GM21619 (cell line): ENCODE results near the gene ST6GALNAC2.
"Not testable (repeated sequence)": the region's sequence is repeated elsewhere in the genome, so short reads cannot be mapped to it uniquely, and the experiment has no call there.

Experiments used
- ATAC-seq: cut with Tn5 transposase; IDR thresholded peaks from one replicate; pipeline ENCODE4 v1.9.1; 2021; ENCODE audit not compliant: unreplicated experiment

The ST6GALNAC2 gene

DNA sequence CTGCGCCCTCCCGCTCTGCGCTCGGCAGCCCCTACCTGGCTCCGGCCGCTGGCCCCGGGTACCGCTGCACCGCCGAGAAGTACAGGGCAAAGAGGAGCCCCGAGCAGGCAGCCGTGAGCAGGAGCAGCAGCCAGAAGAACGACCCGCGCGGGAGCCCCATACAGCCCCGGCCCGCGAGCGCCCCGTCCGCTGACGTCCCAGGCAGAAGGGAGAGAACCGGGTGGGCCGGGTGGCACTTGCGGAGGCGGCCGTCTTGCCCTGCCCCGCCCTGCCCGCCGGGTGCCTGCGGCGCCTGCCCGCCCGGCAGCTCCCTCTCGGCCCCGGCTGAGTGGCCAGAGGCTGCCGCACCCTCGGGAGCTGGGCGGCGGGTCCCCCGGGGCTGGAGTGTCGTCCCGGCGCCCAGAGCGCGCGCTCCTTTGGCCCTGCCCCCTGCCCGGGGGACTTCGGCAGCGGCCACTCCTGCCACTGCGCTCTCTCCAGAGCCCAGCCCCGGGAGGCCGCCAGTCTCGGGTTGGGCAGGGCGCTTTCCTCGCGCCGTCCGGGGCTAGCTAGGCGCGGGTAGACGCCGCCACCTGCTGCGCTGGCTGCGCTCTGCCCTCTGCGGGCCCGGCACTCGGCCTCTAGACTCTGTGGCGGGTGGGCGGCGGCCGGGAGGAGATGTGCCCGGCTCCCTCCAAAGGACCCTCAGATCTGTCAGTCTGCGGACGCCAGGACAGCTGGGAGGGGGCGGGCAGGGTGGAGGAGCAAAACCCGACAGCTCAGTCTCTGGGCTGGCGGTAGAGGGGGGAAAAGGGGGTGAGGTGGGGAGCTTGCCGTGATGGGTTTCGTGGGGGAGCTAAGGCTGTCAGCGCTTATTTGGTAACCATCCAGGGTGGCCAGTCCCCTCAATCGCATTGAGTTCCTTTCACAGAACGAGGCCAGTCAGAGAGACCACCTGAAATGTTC lies at the start of gene ST6GALNAC2:
ST6GALNAC2 (minus strand) TSS at position 212 of the 945 bp plus-strand sequence; CDS start at position 160, 52 bp downstream.
- ATAC-seq, result no peak

GRCh38 chr17:76635039-76635438 lies 49.4 kb upstream of the ST6GALNAC2 start:
- ATAC-seq, result no peak

DNA sequence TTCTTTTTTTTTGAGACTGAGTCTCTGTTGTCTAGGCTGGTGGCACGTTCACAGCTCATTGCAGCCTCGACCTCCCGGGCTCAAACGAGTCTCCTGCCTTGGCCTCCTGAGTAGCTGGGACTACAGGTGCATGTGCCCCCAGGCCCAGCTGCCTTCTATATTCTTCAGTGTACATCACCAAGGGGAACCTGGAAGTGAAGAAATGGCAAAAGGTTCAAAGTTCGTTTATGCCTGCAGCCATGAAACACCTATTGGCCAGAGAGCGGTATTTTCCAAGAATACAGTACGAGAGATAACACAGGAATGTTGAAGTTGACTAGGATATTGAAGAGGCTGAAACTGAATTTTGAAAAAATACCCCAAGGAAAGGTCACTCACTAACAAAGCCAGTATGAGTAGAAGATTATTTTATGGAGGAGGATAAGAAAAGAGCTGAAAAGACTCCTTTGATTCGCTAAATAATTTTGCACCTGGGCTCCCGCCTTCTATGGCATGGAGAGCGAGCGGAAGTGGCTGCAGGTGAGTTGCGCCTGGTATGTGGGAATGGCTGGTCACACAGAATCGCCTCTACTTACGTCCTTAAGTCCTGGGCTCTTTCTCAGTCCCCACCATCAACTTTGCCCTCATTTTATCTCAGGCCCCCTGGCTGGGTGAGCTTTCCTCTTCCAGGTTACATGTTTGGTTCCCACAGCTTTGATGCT lies 48.1 kb upstream of the ST6GALNAC2 start:
- no peak for ATAC-seq

GRCh38 chr17:76631821-76632565 lies 46.3 kb upstream of the ST6GALNAC2 start:
- ATAC-seq, result no peak

GRCh38 chr17:76630151-76630550 lies 44.5 kb upstream of the ST6GALNAC2 start:
- ATAC-seq, result no peak

DNA sequence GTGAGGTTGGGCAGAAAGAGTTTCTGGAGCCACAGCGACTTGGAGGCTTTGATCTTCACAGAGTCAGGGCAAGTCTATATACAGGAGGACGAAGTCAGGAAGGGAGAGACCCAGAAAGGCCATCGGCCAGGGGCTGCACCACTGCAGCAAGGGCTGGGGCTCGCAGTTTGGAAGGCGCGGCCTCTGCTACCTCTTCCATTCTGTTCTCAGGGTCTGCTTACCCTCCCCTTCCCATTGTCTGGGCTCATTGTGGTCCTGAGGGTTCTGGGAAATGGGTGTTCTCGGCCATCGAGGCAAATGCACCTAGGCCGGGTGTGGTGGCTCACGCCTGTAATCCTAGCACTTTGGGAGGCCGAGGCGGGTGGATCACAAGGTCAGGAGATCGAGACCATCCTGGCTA lies 41.9 kb upstream of the ST6GALNAC2 start:
- ATAC-seq, result no peak

GRCh38 chr17:76626442-76626841 lies 40.8 kb upstream of the ST6GALNAC2 start:
- ATAC-seq, result no peak

DNA sequence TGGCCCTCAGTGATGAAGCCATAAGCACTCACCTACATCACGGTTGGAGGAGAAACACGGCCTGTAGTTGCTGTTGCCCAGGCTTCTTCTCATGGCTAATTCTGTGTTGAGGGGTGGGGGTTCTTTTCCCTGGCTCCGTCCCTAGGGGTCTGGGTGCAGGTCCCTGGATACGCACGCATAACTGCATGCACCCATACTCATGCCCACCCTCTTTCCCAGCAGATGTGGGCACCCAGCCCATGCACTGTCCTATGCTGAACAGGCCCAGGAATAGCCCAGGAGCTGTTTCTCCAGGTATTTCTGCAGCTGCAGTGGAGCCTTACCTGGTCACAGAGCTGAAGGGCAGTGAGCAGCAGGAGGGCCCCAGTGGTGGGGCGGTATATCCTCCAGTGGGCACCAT lies 39.8 kb upstream of the ST6GALNAC2 start:
- ATAC-seq, result no peak

DNA sequence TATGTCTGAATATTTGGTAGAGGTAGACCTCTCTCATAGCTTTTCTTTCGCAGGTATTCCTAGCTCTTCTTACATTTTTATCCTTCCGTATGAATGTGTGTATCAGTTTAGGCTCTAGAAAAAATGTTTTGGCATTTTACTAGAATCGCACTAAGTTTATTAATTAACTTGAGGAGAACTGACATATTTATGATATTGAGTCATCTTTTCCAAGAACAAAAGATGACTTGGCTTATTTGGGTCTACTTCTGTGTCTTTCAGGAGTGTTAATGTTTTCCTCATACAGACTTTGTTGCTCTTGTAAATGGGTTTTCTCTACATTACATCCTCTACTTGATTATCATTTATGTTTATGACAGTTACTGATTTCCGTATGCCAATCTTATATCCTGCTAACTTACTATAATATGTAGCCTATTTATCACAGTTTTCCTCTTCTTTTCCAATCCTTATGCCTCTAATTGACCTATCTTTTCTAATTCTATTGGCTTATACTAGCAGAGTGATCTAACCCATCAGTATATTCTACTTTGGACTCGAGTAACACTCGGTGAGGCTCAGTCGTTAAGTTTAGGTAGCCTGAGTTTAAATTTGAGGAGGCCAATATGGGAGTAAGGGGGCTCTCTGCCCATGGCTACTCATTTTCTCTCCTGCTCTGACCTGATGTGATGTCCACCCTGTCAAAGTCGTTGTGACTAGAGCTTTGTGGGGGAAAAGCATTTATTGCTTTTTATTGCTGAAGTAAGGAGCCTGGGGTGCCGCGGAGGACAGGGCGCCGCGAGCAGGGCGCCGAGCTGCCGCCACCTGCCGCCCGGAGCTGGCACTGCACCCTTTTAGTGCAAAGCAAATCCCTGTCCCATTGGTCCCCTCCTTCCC lies 37.8 kb upstream of the ST6GALNAC2 start:
- ATAC-seq, result no peak

- ATAC-seq, result no peak
Observed at GRCh38 chr17:76617838-76618237, 32.2 kb upstream of the ST6GALNAC2 start.

DNA sequence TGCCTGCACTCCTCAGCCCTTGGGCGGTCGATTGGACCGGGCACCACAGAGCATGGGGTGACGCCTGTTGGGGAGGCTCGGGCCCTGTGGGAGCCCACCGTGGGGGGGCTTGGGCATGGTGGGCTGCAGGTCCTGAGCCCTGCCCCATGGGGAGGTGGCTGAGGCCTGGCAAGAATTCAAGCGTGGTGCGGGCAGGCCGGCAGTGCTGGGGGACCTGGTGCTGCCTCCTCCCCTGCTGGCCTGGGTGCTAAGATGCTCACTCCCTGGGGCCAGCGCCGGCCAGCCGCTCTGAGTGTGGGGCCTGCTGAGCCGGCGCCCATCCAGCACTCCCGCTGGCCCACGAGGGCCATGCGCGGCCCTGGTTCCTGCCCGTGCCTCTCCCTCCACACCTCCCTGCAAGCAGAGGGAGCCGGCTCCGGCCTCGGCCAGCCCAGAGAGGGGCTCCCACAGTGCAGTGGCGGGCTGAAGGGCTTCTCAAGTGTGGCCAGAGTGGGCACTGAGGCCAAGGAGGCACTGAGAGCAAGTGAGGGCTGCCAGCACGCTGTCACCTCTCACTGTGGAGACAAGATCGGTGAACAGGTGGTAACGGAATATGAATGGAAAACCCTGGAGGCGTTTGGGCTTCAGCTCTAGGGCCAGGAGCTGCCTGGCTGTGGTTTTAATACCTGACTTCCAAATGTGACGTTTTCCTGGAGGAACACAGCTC lies 29.4 kb upstream of the ST6GALNAC2 start:
- ATAC-seq, result no peak

DNA sequence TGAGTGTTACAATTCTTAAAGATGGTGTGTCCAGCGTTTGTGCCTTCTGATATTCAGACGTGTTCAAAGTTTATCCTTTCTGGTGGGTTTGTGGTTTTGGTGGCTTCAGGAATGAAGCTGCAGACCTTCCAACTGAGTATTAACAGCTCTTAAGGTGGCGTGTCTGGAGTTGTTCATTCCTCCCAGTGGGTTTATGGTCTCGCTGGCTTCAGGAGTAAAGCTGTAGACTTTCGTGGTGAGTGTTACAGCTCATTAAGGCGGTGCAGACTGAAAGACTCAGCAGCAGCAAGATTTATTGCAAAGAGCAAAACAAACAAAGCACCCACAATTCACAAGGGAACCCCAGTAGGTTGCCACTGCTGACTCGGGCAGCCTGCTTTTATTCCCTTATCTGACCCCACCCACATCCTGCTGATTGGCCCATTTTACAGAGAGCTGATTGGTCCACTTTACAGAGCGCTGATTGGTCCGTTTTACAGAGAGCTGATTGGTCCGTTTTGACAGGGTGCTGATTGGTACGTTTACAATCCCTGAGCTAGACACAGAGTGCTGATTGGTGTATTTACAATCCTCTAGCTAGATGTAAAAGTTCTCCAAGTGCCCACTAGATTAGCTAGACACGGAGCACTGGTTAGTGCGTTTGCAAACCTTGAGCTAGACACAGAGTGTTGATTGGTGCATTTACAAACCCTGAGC lies 28.6 kb upstream of the ST6GALNAC2 start:
- not testable (repeated sequence) for ATAC-seq

DNA sequence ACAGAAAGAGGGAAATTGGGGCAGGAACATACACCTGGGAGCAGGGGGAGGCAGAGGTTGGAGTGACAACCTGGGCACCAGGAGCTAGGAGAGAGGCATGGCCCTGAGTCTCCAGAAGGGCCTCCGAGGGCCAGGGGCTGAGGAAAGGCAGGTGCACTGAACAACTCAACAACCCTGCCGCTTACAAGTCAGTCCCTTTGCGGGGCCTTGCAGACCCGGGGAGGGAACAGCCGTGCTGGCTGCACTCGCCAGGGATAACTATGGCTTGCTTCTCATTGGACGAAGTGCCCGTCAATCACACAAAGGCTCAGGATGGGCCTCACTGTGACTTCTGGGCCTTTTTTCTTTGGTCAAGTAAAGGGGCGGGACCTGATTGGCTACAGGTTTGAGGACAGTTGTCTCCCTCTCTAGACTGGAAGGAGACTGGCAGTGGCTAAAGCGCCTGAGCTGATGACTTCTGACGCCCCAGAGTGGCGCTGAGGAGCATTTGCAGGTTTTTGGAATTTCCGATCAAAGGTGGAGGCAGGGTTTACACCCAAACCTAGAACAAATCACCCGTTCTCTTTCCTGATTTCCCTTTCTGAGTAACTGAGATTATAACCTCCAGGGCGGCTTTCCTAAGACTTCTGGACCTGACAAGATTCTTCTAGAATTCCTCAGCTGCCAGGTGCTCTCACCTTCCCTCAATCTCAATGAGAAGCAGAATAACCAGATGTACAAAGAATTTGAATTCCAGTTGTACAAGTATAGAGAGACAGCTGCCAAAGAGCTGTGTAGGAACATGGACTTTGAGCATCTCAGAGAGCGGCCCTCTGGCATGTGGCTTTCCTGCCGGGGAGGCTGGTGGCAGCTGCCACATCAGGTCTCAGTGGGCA lies 27.6 kb upstream of the ST6GALNAC2 start:
- ATAC-seq, result no peak

DNA sequence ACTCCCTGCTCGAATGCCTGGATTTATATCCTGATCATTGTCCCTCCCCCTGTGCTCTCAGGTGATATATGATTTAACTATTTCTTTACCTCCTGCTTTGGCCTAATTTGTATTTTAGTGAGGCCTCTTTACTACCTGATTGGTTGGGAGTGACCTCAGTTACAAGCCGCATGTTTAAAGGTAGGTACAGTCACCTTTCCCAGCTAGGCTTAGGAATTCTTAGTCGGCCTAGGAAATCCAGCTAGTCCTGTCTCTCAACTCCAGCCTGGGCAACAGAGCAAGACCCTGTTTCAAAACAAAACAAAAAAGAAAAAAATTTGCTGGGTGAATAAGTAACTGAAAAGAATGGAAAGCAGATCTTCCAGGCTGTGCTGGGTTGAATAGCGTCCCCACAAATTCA lies 26.8 kb upstream of the ST6GALNAC2 start:
- no peak for ATAC-seq

DNA sequence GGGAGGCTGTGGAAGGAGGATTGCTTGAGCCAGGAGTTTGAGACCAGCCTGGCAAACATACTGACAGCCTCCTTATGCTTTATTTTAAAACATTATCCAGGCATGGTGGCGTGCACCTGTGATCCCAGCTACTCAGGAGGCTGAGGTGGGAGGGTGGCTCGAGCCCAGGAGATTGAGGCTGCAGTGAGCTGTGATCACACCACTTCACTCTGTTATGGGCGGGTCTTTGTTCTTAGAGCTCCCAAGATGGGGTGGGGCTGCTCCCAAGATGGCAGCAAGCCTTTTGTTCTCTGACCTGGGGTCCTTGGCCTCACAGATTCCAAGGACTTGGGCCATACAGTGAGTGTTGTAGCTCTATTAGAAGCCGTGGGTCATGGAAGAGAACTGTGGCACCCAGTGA lies 26.1 kb upstream of the ST6GALNAC2 start:
- no peak for ATAC-seq

DNA sequence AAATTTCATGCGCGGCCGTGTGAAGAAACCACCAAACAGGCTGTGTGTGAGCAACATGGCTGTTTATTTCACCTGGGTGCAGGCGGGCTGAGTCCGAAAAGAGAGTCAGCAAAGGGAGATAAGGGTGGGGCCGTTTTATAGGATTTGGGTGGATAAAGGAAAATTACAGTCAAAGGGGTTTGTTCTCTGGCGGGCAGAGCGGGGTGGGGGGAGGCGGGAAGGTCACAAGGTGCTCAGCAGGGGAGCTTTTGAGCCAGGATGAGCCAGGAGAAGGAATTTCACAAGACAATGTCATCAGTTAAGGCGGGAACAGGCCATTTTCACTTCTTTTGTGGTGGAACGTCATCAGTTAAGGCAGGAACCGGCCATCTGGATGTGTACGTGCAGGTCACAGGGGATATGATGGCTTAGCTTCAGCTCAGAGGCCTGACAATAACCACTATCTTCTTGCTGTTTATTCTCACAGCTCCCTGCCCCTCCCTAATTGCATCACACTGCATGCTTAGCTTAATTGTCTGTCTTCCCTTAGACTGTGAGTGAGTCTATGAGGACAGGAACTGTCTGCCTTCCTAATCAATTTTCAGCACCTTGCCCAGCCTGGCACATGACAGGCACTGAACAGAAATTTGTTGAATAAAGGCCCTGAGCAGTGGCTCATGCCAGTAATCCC lies 25.6 kb upstream of the ST6GALNAC2 start:
- ATAC-seq, result not testable (repeated sequence)

- ATAC-seq, result not testable (repeated sequence)
Observed at GRCh38 chr17:76606685-76607084, 21.0 kb upstream of the ST6GALNAC2 start.

GRCh38 chr17:76601065-76601464 lies 15.4 kb upstream of the ST6GALNAC2 start:
- no peak for ATAC-seq
